ENCODE results near the gene CCDC83. TPM values are rescaled to one million over a fixed set of nuclear protein-coding genes. Genes with fewer than 3 reads are reported as not detected.

CCDC83 gene
- total and polyA plus RNA-seq, 9 of the 15 experiments (the other 6 are each of a cell fraction or from before 2014, with no cell fraction given) = not detected

DNA sequence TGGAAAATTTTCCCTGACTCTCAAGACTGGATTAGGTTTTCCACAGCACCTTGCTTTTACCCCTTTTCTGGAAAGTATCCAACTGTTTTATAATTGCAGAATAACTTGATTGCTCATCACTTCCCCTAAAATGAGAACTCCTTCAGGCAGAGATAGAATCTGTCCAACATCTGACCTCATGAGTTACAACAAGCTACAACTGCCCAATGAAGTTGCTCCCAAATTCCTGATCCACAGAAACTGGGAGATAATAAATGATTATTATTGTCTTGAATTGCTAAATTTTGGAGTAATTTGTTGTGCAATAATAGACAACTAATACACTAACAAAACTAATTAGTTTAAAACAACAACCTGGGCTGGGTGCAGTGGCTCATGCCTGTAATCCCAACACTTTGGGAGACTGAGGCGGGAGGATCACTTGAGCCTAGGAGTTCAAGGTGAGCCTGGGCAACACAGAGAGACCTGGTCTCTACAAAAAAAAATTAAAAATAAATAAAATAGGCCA is 10.0 kb upstream of the CCDC83 start:
- Histone ChIP-seq H3K4me2 (ENCODE audit: insufficient read depth, low read length) (no peak overlapping the region), H2AFZ (ENCODE audit: low read depth, low read length) (no peak overlapping the region), H3K4me1 (replicated peaks in 1 of 2; ENCODE audit: control insufficient read depth in 2 of 2, insufficient read depth in 2 of 2, low read length in 2 of 2) (no peaks in the 10 kb centered on the region), H3K36me3 (ENCODE audit: control insufficient read depth, insufficient read depth, low read length) (no peaks in the 10 kb centered on the region), H4K20me1 (replicated peaks; ENCODE audit: control insufficient read depth, insufficient read depth, low read length) (no peaks in the 10 kb centered on the region), H3K9ac (ENCODE audit: insufficient read depth in 1 of 2, low read depth in 2 of 2, low read length in 2 of 2) (no peak overlapping the region), H3K9me3 (replicated peaks; ENCODE audit: control insufficient read depth, insufficient read depth, low read depth, low read length) (no peaks in the 10 kb centered on the region), H3K9me1 (ENCODE audit: control insufficient read depth, insufficient read depth, low read length) (no peaks in the 10 kb centered on the region), H3K27me3 (ENCODE audit: control insufficient read depth in 2 of 2, insufficient read depth in 2 of 2, low read length in 2 of 2) (no peaks in the 10 kb centered on the region), H3K79me2 (ENCODE audit: control insufficient read depth, insufficient read depth, low read length) (no peaks in the 10 kb centered on the region), H3K27ac (ENCODE audit: extremely low read depth, low read depth, low read length) (no peak overlapping the region), H3K4me3 (no peak overlapping the region)
- CTCF ChIA-PET (ENCODE audit: low intra/inter-chr PET ratio) = no interaction called here
- TF ChIP-seq FIP1L1 (IDR thresholded peaks at IDR 0.05; ENCODE audit: low read depth, low read length, poor library complexity, severe bottlenecking) (no peak), CEBPB (tag; IDR thresholded peaks at IDR 0.05) (peak; percentile 26; the same call in 1 of the 2 replicates), CEBPG (CRISPR knock-in tag; IDR thresholded peaks at IDR 0.05) (no peak), CEBPG (tag; conservative IDR thresholded peaks at IDR 0.05 in 1 of 2, IDR thresholded peaks at IDR 0.05 in 1 of 2) (peak in 1 of 2 experiments; percentile 60; a peak in 3 of 4 replicates)
- FAIRE-seq (no peak), ATAC-seq (no peak), DNase-seq (ENCODE audit: extremely low read depth in 1 of 4, low spot score in 3 of 4) (no peak)
- intact Hi-C loops (cut with micrococcal nuclease) (no loop called here), in situ Hi-C loops (cut with MboI) (no loop called here)
- 0% methylated on average over 1 of the region's 1 CpG for WGBS (ENCODE audit: insufficient coverage, low coverage, missing lambda C conversion rate)
- no TSS peak for BruUV-seq (replicated peaks)
- POLR2A ChIA-PET = no interaction called here

- H3K9me1 ChIP-seq (ENCODE audit: control insufficient read depth, insufficient read depth, low read length) = no peaks in the 10 kb centered on the region
- ChIA-PET POLR2A (no interaction called here), CTCF (ENCODE audit: low intra/inter-chr PET ratio) (no interaction called here)
- intact Hi-C loops (cut with micrococcal nuclease) (no loop called here), in situ Hi-C loops (cut with MboI) (no loop called here)
- H2AFZ ChIP-seq (ENCODE audit: low read depth, low read length) = no peak overlapping the region
- no peak overlapping the region for H3K4me2 ChIP-seq (ENCODE audit: insufficient read depth, low read length)
- no TSS peak for BruUV-seq (replicated peaks)
- no peak overlapping the region for H3K27ac ChIP-seq (ENCODE audit: extremely low read depth, low read depth, low read length)
- no peaks in the 10 kb centered on the region for H4K20me1 ChIP-seq (replicated peaks; ENCODE audit: control insufficient read depth, insufficient read depth, low read length)
- FAIRE-seq = no peak
- no peaks in the 10 kb centered on the region for H3K27me3 ChIP-seq (ENCODE audit: control insufficient read depth in 2 of 2, insufficient read depth in 2 of 2, low read length in 2 of 2)
- no peak for ATAC-seq
- H3K79me2 ChIP-seq (ENCODE audit: control insufficient read depth, insufficient read depth, low read length) = no peaks in the 10 kb centered on the region
- no peaks in the 10 kb centered on the region for H3K4me1 ChIP-seq (replicated peaks in 1 of 2; ENCODE audit: control insufficient read depth in 2 of 2, insufficient read depth in 2 of 2, low read length in 2 of 2)
- no peaks in the 10 kb centered on the region for H3K9me3 ChIP-seq (replicated peaks; ENCODE audit: control insufficient read depth, insufficient read depth, low read depth, low read length)
- no peaks in the 10 kb centered on the region for H3K36me3 ChIP-seq (ENCODE audit: control insufficient read depth, insufficient read depth, low read length)
- H3K4me3 ChIP-seq = no peak overlapping the region
- no peak for DNase-seq (ENCODE audit: extremely low read depth in 1 of 4, low spot score in 3 of 4)
- H3K9ac ChIP-seq (ENCODE audit: insufficient read depth in 1 of 2, low read depth in 2 of 2, low read length in 2 of 2) = no peak overlapping the region
- TF ChIP-seq ADNP (tag; IDR thresholded peaks at IDR 0.05) (no peak), ARNT (IDR thresholded peaks at IDR 0.05) (no peak), RBM25 (IDR thresholded peaks at IDR 0.05; ENCODE audit: low read depth, low read length, severe bottlenecking) (peak; percentile 14), ZNF699 (CRISPR knock-in tag; IDR thresholded peaks at IDR 0.05; ENCODE audit: insufficient replicate concordance) (no peak)
- TF ChIP-seq, protein P1, sequence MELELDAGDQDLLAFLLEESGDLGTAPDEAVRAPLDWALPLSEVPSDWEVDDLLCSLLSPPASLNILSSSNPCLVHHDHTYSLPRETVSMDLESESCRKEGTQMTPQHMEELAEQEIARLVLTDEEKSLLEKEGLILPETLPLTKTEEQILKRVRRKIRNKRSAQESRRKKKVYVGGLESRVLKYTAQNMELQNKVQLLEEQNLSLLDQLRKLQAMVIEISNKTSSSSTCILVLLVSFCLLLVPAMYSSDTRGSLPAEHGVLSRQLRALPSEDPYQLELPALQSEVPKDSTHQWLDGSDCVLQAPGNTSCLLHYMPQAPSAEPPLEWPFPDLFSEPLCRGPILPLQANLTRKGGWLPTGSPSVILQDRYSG (tag; conservative IDR thresholded peaks at IDR 0.05; ENCODE audit: low read depth) = no peak
- TF ChIP-seq, protein P2, sequence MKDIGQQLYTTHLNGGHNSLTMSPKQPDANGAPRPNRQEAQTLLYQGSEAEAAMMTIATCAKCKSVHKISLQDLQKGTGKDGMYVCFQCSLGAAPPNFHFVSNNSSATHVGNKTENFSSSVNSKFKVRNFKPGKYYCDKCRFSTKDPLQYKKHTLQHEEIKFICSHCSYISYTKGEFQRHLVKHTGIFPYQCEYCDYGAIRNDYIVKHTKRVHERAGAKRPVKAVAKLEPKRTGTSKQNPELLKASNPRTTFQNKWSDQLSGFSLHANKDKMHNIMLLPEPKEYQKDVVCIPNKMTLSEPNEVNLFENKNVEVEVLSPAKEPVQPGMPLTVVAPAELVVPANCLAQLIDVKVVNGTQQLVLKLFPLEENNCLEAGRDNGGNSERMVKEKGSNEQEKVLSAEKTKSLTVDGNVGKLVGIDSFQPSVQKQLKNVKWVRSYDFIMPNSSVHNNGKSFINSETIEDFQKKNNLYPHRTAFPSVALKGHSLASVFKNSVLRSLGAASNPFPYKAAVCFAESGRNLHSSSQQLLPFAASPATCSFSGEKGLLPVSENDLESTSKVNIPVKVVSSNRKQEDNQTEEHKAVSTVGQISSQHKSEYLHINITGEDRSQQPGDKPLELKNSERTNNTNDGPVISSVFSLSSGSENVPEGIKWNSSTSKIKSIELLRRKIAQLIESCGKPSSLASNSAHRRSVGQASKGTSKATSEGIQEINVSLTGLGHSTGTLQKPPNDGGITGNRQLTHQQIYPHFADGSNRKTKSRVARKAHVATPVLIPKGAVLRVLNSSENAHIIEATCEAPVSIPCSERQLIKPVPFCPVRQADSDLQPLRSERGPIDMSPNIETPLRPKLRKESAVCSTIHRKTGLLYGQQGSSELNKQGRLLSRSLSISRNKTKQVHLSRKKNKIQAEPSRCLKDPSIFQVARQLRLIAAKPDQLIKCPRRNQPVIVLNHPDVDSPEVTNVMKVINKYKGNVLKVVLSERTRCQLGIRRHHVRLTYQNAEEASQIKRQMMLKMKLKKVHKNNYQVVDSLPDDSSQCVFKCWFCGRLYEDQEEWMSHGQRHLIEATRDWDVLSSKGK (CRISPR knock-in tag; IDR thresholded peaks at IDR 0.05) = no peak
- TF ChIP-seq, protein P3, sequence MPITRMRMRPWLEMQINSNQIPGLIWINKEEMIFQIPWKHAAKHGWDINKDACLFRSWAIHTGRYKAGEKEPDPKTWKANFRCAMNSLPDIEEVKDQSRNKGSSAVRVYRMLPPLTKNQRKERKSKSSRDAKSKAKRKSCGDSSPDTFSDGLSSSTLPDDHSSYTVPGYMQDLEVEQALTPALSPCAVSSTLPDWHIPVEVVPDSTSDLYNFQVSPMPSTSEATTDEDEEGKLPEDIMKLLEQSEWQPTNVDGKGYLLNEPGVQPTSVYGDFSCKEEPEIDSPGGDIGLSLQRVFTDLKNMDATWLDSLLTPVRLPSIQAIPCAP (CRISPR knock-in tag; IDR thresholded peaks at IDR 0.05; ENCODE audit: borderline replicate concordance) = no peak
Observed at GRCh38 chr11:85847436-85847835, 7.7 kb upstream of the CCDC83 start.

Measured in K562 (cell line).